ENCODE data around the gene FILIP1L. TPM values are rescaled to one million over a fixed set of nuclear protein-coding genes. Genes with fewer than 3 reads are reported as not detected.

Gene FILIP1L
- total RNA-seq, 1 donor from 2014 or later = 1.1 TPM

DNA sequence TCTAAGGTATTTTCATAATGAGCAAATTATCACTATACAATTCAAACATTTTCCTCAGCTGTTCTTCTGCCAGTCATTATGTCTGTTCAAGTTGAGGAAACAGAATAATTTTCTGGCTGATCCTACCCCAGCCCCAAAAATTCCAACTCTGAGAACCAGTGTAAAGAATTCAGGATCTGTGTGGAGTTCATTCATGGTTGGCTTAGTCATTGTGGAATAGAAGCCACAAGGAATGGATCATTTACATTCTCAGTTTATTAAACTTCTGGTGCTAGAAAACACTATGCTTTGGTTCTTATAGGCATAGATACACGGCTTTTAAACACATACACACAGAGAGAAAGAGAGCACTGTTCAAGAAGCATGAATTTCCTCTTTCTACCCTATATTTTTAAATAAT, 162.0 kb downstream of the FILIP1L start:
- Histone ChIP-seq H3K27me3 (ENCODE audit: control insufficient read depth, insufficient read depth, low read length) (no peaks in the 10 kb centered on the region), H3K4me3 (ENCODE audit: low read depth, low read length) (no peak overlapping the region), H3K36me3 (ENCODE audit: control insufficient read depth, insufficient read depth, low read length) (no peaks in the 10 kb centered on the region)
- no peak for DNase-seq (ENCODE audit: low read depth)
- TF ChIP-seq, protein P1, sequence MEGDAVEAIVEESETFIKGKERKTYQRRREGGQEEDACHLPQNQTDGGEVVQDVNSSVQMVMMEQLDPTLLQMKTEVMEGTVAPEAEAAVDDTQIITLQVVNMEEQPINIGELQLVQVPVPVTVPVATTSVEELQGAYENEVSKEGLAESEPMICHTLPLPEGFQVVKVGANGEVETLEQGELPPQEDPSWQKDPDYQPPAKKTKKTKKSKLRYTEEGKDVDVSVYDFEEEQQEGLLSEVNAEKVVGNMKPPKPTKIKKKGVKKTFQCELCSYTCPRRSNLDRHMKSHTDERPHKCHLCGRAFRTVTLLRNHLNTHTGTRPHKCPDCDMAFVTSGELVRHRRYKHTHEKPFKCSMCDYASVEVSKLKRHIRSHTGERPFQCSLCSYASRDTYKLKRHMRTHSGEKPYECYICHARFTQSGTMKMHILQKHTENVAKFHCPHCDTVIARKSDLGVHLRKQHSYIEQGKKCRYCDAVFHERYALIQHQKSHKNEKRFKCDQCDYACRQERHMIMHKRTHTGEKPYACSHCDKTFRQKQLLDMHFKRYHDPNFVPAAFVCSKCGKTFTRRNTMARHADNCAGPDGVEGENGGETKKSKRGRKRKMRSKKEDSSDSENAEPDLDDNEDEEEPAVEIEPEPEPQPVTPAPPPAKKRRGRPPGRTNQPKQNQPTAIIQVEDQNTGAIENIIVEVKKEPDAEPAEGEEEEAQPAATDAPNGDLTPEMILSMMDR (IDR thresholded peaks at IDR 0.05; ENCODE audit: insufficient read depth, low read length, severe bottlenecking) = no peak
- FAIRE-seq = no peak

DNA sequence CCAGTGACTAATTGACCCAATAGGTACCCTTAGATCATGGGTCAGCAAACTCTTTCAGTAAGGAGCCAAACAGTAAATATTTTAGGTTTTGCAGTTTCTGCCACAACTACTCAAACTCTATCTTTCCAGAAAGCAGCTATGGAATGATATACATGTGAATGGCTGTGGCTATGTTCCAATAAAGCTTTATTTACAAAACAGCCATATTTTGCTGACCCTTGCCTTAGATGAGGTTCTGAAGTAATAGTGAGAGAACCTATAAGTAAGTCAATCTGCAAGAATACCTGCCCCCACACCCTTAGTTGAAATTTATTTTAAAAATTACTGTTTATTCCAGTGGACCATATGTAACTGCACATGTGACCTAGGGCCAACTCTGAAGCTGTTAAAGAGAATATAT, 162.6 kb downstream of the FILIP1L start:
- DNase-seq (ENCODE audit: low read depth) = no peak
- H3K36me3 ChIP-seq (ENCODE audit: control insufficient read depth, insufficient read depth, low read length) = no peaks in the 10 kb centered on the region
- H3K4me3 ChIP-seq (ENCODE audit: low read depth, low read length) = no peak overlapping the region
- FAIRE-seq = no peak
- H3K27me3 ChIP-seq (ENCODE audit: control insufficient read depth, insufficient read depth, low read length) = no peaks in the 10 kb centered on the region
- TF ChIP-seq, protein P1 (IDR thresholded peaks at IDR 0.05; ENCODE audit: insufficient read depth, low read length, severe bottlenecking) = no peak

DNA sequence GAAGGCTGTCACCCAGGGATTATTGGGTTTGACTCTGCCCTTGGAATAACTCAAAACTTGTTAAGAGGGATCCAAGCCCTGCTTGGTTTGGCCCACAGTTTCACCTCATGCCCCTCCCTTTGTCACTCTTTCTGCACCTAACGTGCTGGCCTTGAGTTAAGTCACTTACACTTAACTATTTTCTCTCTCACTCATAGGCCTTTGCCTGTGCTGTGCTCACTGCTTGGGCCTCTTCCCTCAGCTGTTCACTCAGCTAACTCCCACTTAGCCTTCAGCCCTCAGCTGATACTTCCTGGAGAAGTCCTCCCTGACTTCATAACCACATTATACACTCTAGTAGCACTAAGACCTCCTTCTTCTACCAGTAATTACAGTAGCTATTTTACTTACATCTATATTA, 163.4 kb downstream of the FILIP1L start:
- DNase-seq (ENCODE audit: low read depth) (no peak), FAIRE-seq (no peak)
- Histone ChIP-seq H3K36me3 (ENCODE audit: control insufficient read depth, insufficient read depth, low read length) (no peaks in the 10 kb centered on the region), H3K4me3 (ENCODE audit: low read depth, low read length) (no peak overlapping the region), H3K27me3 (ENCODE audit: control insufficient read depth, insufficient read depth, low read length) (no peaks in the 10 kb centered on the region)
- TF ChIP-seq, protein P1 (IDR thresholded peaks at IDR 0.05; ENCODE audit: insufficient read depth, low read length, severe bottlenecking) = no peak

DNA sequence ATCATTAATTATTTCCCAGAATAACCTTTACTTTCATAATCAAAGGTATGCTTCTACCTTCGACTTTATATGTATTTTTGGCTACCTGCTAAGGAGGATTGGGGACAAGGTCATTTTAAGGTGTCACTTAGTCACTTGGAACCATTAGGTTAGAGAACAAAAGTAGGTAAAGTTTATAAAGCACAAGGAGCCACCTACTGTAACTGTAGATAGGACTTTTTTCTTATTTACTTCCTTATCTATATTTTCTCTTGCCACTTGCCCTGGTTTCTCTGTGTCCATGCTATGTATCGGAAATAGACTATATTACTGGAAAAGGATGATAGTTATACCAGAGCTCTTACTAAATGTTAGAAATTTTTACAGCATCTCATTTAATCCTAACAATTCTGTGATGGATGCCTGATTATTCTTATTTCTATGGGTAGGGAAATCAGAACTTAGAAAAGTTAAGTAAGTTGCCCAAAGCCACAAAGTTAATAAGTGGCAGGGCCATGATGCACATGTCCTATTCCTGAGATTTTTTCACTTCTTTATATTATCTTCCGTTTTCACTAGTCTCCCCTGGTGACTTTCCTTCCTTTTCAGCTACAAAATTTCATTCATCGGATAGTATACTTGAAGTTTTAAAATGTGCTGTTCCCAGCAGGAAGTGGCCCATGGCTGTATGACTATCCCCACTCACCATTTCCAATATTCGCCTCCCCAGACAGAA, 164.2 kb downstream of the FILIP1L start:
- FAIRE-seq = no peak
- DNase-seq (ENCODE audit: low read depth) = no peak
- Histone ChIP-seq H3K4me3 (ENCODE audit: low read depth, low read length) (no peak overlapping the region), H3K27me3 (ENCODE audit: control insufficient read depth, insufficient read depth, low read length) (no peaks in the 10 kb centered on the region), H3K36me3 (ENCODE audit: control insufficient read depth, insufficient read depth, low read length) (no peaks in the 10 kb centered on the region)
- TF ChIP-seq, protein P1 (IDR thresholded peaks at IDR 0.05; ENCODE audit: insufficient read depth, low read length, severe bottlenecking) = no peak

DNA sequence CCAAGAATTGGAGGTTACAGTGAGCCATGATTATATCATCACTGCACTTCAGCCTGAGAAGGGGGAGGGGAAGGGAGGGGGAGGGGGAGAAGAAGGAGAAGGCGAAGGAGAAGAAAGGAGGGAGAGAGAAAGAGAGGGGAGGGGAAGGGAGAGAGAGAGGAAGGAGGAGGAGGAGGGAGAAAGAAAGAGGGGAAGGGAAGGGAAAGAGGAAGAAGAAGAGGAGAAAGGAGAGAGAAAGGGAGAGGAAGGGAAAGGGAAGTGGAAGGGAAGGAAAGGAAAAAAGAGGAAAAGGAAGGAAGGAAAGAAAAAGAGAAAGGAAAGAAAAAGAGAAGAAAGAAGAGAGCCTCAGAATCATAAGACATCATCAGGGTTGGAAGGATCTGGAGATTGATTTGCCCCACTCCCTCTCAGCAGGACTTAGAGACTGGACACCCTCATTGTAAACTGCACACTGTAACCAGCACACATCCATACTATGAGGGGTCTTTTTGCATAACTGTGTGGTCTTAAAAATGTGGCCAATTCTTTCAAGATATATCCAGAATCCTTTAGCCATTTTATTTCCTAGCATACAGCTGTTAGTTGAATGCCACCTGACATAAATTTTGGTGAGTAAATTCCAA, 165.7 kb downstream of the FILIP1L start:
- TF ChIP-seq, protein P1 (IDR thresholded peaks at IDR 0.05; ENCODE audit: insufficient read depth, low read length, severe bottlenecking) = no peak
- H3K36me3 ChIP-seq (ENCODE audit: control insufficient read depth, insufficient read depth, low read length) = no peaks in the 10 kb centered on the region
- H3K27me3 ChIP-seq (ENCODE audit: control insufficient read depth, insufficient read depth, low read length) = no peaks in the 10 kb centered on the region
- FAIRE-seq (no peak), DNase-seq (ENCODE audit: low read depth) (no peak)
- no peak overlapping the region for H3K4me3 ChIP-seq (ENCODE audit: low read depth, low read length)
